ENCODE measurements around the gene USP11.
"Not testable (repeated sequence)": the region's sequence is repeated elsewhere in the genome, so short reads cannot be mapped to it uniquely, and the experiment has no call there.

The USP11 gene

GRCh38 chrX:47278691-47279090 lies 45.9 kb downstream of the USP11 start:
- H3K36me3 ChIP-seq (ENCODE audit: control insufficient read depth, low read length) = no peaks in the 10 kb centered on the region
- TF ChIP-seq CTCF (IDR thresholded peaks at IDR 0.05; ENCODE audit: low read depth, low read length, poor library complexity, severe bottlenecking) (no peak), EZH2phosphoT487 (IDR thresholded peaks at IDR 0.05; ENCODE audit: borderline replicate concordance, low read length) (no peak)
- no peaks in the 10 kb centered on the region for H4K20me1 ChIP-seq (ENCODE audit: control insufficient read depth, insufficient read depth, low read depth, low read length)
- no peaks in the 10 kb centered on the region for H3K79me2 ChIP-seq (ENCODE audit: control insufficient read depth, low read length)
- H3K27me3 ChIP-seq (ENCODE audit: control insufficient read depth, low read length) = no peaks in the 10 kb centered on the region
- H3K4me1 ChIP-seq (ENCODE audit: control insufficient read depth, low read length) = no peaks in the 10 kb centered on the region
- no peak overlapping the region for H3K27ac ChIP-seq (ENCODE audit: low read depth, low read length)
- H3K9me2 ChIP-seq (replicated peaks; ENCODE audit: control insufficient read depth, low read length) = no peaks in the 10 kb centered on the region
- H3K4me3 ChIP-seq (ENCODE audit: low read length) = no peak overlapping the region
- no peaks in the 10 kb centered on the region for H3K9me3 ChIP-seq (ENCODE audit: control insufficient read depth, insufficient read depth, low read length)
- H3F3A ChIP-seq (ENCODE audit: control insufficient read depth, insufficient read depth) = no peaks in the 10 kb centered on the region
- H3K4me2 ChIP-seq (ENCODE audit: low read length) = no peak overlapping the region

- Histone ChIP-seq H3K4me3 (ENCODE audit: low read length) (no peak overlapping the region), H3K4me2 (ENCODE audit: low read length) (no peak overlapping the region)
Observed at GRCh38 chrX:47283015-47283771, 50.4 kb downstream of the USP11 start.

GRCh38 chrX:47284616-47285015 lies 51.8 kb downstream of the USP11 start:
- not testable (repeated sequence) for H3K79me2 ChIP-seq (ENCODE audit: control insufficient read depth, low read length)

More at GRCh38 chrX:47283015-47283771, 50.4 kb downstream of the USP11 start:
- no peaks in the 10 kb centered on the region for H3K27me3 ChIP-seq (ENCODE audit: control insufficient read depth, low read length)
- no peaks in the 10 kb centered on the region for H3K79me2 ChIP-seq (ENCODE audit: control insufficient read depth, low read length)
- H3K9me3 ChIP-seq (ENCODE audit: control insufficient read depth, insufficient read depth, low read length) = no peaks in the 10 kb centered on the region
- H3K9me2 ChIP-seq (replicated peaks; ENCODE audit: control insufficient read depth, low read length) = no peaks in the 10 kb centered on the region
- H4K20me1 ChIP-seq (ENCODE audit: control insufficient read depth, insufficient read depth, low read depth, low read length) = no peaks in the 10 kb centered on the region
- no peaks in the 10 kb centered on the region for H3F3A ChIP-seq (ENCODE audit: control insufficient read depth, insufficient read depth)
- TF ChIP-seq EZH2phosphoT487 (IDR thresholded peaks at IDR 0.05; ENCODE audit: borderline replicate concordance, low read length) (no peak), CTCF (IDR thresholded peaks at IDR 0.05; ENCODE audit: low read depth, low read length, poor library complexity, severe bottlenecking) (no peak)
- no peaks in the 10 kb centered on the region for H3K36me3 ChIP-seq (ENCODE audit: control insufficient read depth, low read length)
- H3K27ac ChIP-seq (ENCODE audit: low read depth, low read length) = no peak overlapping the region
- H3K4me1 ChIP-seq (ENCODE audit: control insufficient read depth, low read length) = no peaks in the 10 kb centered on the region

GRCh38 chrX:47285836-47286320 lies 53.1 kb downstream of the USP11 start:
- H3K27ac ChIP-seq (ENCODE audit: low read depth, low read length) = no peak overlapping the region
- H3K4me2 ChIP-seq (ENCODE audit: low read length) = no peak overlapping the region
- TF ChIP-seq CTCF (IDR thresholded peaks at IDR 0.05; ENCODE audit: low read depth, low read length, poor library complexity, severe bottlenecking) = no peak
- TF ChIP-seq EZH2phosphoT487 (IDR thresholded peaks at IDR 0.05; ENCODE audit: borderline replicate concordance, low read length) = no peak

More at GRCh38 chrX:47284616-47285015, 51.8 kb downstream of the USP11 start:
- not testable (repeated sequence) for H3K36me3 ChIP-seq (ENCODE audit: control insufficient read depth, low read length); H4K20me1 ChIP-seq (ENCODE audit: control insufficient read depth, insufficient read depth, low read depth, low read length); H3F3A ChIP-seq (ENCODE audit: control insufficient read depth, insufficient read depth); H3K27ac ChIP-seq (ENCODE audit: low read depth, low read length); H3K9me2 ChIP-seq (replicated peaks; ENCODE audit: control insufficient read depth, low read length); H3K4me2 ChIP-seq (ENCODE audit: low read length); H3K27me3 ChIP-seq (ENCODE audit: control insufficient read depth, low read length); H3K4me1 ChIP-seq (ENCODE audit: control insufficient read depth, low read length); H3K4me3 ChIP-seq (ENCODE audit: low read length); H3K9me3 ChIP-seq (ENCODE audit: control insufficient read depth, insufficient read depth, low read length)

More at GRCh38 chrX:47285836-47286320, 53.1 kb downstream of the USP11 start:
- Histone ChIP-seq H3K36me3 (ENCODE audit: control insufficient read depth, low read length) (no peaks in the 10 kb centered on the region), H3K79me2 (ENCODE audit: control insufficient read depth, low read length) (no peaks in the 10 kb centered on the region), H3K9me3 (ENCODE audit: control insufficient read depth, insufficient read depth, low read length) (no peaks in the 10 kb centered on the region), H3K4me3 (ENCODE audit: low read length) (no peak overlapping the region), H3K4me1 (ENCODE audit: control insufficient read depth, low read length) (no peaks in the 10 kb centered on the region), H3F3A (ENCODE audit: control insufficient read depth, insufficient read depth) (no peaks in the 10 kb centered on the region), H3K27me3 (ENCODE audit: control insufficient read depth, low read length) (no peaks in the 10 kb centered on the region), H3K9me2 (replicated peaks; ENCODE audit: control insufficient read depth, low read length) (no peaks in the 10 kb centered on the region), H4K20me1 (ENCODE audit: control insufficient read depth, insufficient read depth, low read depth, low read length) (no peaks in the 10 kb centered on the region)

All from DOHH2 (cell line).